ENCODE results near the gene ALK. TPM values are rescaled to one million over a fixed set of nuclear protein-coding genes. Genes with fewer than 3 reads are reported as not detected.
"Not testable (repeated sequence)": the region's sequence is repeated elsewhere in the genome, so short reads cannot be mapped to it uniquely, and the experiment has no call there.

Gene ALK
- total RNA-seq, 1 donor from 2014 or later, result 9.6 TPM

GRCh38 chr2:29245742-29246382 is 675.5 kb downstream of the ALK start:
- H3K4me1 Mint-ChIP-seq (ENCODE audit: low read depth, unreplicated experiment), result peaks cover 7% of the 10 kb centered on the region
- H3K27me3 Mint-ChIP-seq (ENCODE audit: unreplicated experiment), result peaks cover 13% of the 10 kb centered on the region
- no peaks in the 10 kb centered on the region for H3K36me3 Mint-ChIP-seq (ENCODE audit: unreplicated experiment)
- TF ChIP-seq CTCF (IDR thresholded peaks at IDR 0.05; ENCODE audit: partially characterized antibody, unreplicated experiment), result no peak
- H3K4me3 Mint-ChIP-seq (ENCODE audit: unreplicated experiment), result no peak overlapping the region
- peak overlapping the region; percentile 70 for H3K27ac Mint-ChIP-seq (ENCODE audit: unreplicated experiment)
- peaks cover 6% of the 10 kb centered on the region for H3K9me3 Mint-ChIP-seq (ENCODE audit: unreplicated experiment)
- peak; percentile 52 for DNase-seq

- H3K36me3 Mint-ChIP-seq (ENCODE audit: unreplicated experiment); H3K4me3 Mint-ChIP-seq (ENCODE audit: unreplicated experiment); H3K27ac Mint-ChIP-seq (ENCODE audit: unreplicated experiment); DNase-seq; H3K9me3 Mint-ChIP-seq (ENCODE audit: unreplicated experiment): not testable (repeated sequence)
- peaks cover 11% of the 10 kb centered on the region for H3K4me1 Mint-ChIP-seq (ENCODE audit: low read depth, unreplicated experiment)
- H3K27me3 Mint-ChIP-seq (ENCODE audit: unreplicated experiment), result peaks cover 17% of the 10 kb centered on the region
Measured at GRCh38 chr2:29245035-29245741, 676.2 kb downstream of the ALK start.

- Mint-ChIP-seq H3K27me3 (ENCODE audit: unreplicated experiment) (peaks cover 23% of the 10 kb centered on the region), H3K4me1 (ENCODE audit: low read depth, unreplicated experiment) (peaks cover 4% of the 10 kb centered on the region), H3K9me3 (ENCODE audit: unreplicated experiment) (peaks cover 6% of the 10 kb centered on the region), H3K36me3 (ENCODE audit: unreplicated experiment) (no peaks in the 10 kb centered on the region), H3K27ac (ENCODE audit: unreplicated experiment) (no peak overlapping the region), H3K4me3 (ENCODE audit: unreplicated experiment) (no peak overlapping the region)
- TF ChIP-seq CTCF (IDR thresholded peaks at IDR 0.05; ENCODE audit: partially characterized antibody, unreplicated experiment), result no peak
- no peak for DNase-seq
Measured at GRCh38 chr2:29242621-29243375, 678.6 kb downstream of the ALK start.

GRCh38 chr2:29241955-29242565 is 679.3 kb downstream of the ALK start:
- TF ChIP-seq CTCF (IDR thresholded peaks at IDR 0.05; ENCODE audit: partially characterized antibody, unreplicated experiment), result no peak
- peaks cover 4% of the 10 kb centered on the region for H3K4me1 Mint-ChIP-seq (ENCODE audit: low read depth, unreplicated experiment)
- no peak overlapping the region for H3K4me3 Mint-ChIP-seq (ENCODE audit: unreplicated experiment)
- H3K27me3 Mint-ChIP-seq (ENCODE audit: unreplicated experiment), result peaks cover 23% of the 10 kb centered on the region
- DNase-seq, result no peak
- H3K9me3 Mint-ChIP-seq (ENCODE audit: unreplicated experiment), result peaks cover 6% of the 10 kb centered on the region
- H3K27ac Mint-ChIP-seq (ENCODE audit: unreplicated experiment), result no peak overlapping the region
- H3K36me3 Mint-ChIP-seq (ENCODE audit: unreplicated experiment), result peaks cover 3% of the 10 kb centered on the region

- no peak for TF ChIP-seq CTCF (IDR thresholded peaks at IDR 0.05; ENCODE audit: partially characterized antibody, unreplicated experiment)
- Mint-ChIP-seq H3K27me3 (ENCODE audit: unreplicated experiment) (peaks cover 26% of the 10 kb centered on the region), H3K4me1 (ENCODE audit: low read depth, unreplicated experiment) (peaks cover 4% of the 10 kb centered on the region), H3K36me3 (ENCODE audit: unreplicated experiment) (peaks cover 10% of the 10 kb centered on the region), H3K9me3 (ENCODE audit: unreplicated experiment) (peaks cover 7% of the 10 kb centered on the region), H3K27ac (ENCODE audit: unreplicated experiment) (no peak overlapping the region), H3K4me3 (ENCODE audit: unreplicated experiment) (no peak overlapping the region)
- DNase-seq, result no peak
Measured at GRCh38 chr2:29241341-29241740, 680.0 kb downstream of the ALK start.

Data from glutamatergic neuron (in vitro differentiated cells).